ENCODE results near the gene VCPKMT. TPM values are rescaled to one million over a fixed set of nuclear protein-coding genes. Genes with fewer than 3 reads are reported as not detected.

The VCPKMT gene
- total RNA-seq, 1 experiment from 2014 or later = 7.1 TPM

- no peak for DNase-seq
- CTCF ChIA-PET = interaction anchor here (0.5 kb wide), 1 partner anchor 238 kb away, joined by 3 read pairs; no protein-coding TSS in a partner anchor
- peaks cover 5% of the 10 kb centered on the region for H3K36me3 Mint-ChIP-seq (ENCODE audit: insufficient read depth, unreplicated experiment)
- no peak overlapping the region for H3K4me3 Mint-ChIP-seq (ENCODE audit: low read depth, unreplicated experiment)
- BruUV-seq (replicated peaks) = no TSS peak
- peaks cover 3% of the 10 kb centered on the region for H3K9me3 Mint-ChIP-seq (ENCODE audit: low read depth, unreplicated experiment)
- TF ChIP-seq, protein P1, sequence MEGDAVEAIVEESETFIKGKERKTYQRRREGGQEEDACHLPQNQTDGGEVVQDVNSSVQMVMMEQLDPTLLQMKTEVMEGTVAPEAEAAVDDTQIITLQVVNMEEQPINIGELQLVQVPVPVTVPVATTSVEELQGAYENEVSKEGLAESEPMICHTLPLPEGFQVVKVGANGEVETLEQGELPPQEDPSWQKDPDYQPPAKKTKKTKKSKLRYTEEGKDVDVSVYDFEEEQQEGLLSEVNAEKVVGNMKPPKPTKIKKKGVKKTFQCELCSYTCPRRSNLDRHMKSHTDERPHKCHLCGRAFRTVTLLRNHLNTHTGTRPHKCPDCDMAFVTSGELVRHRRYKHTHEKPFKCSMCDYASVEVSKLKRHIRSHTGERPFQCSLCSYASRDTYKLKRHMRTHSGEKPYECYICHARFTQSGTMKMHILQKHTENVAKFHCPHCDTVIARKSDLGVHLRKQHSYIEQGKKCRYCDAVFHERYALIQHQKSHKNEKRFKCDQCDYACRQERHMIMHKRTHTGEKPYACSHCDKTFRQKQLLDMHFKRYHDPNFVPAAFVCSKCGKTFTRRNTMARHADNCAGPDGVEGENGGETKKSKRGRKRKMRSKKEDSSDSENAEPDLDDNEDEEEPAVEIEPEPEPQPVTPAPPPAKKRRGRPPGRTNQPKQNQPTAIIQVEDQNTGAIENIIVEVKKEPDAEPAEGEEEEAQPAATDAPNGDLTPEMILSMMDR (IDR thresholded peaks at IDR 0.05; ENCODE audit: unreplicated experiment) = no peak
- H3K27me3 Mint-ChIP-seq (ENCODE audit: unreplicated experiment) = no peaks in the 10 kb centered on the region
- H3K27ac Mint-ChIP-seq (ENCODE audit: unreplicated experiment) = no peak overlapping the region
- H3K4me1 Mint-ChIP-seq (ENCODE audit: low read depth, unreplicated experiment) = peaks cover 18% of the 10 kb centered on the region
- intact Hi-C loops (cut with micrococcal nuclease; ENCODE audit: unreplicated experiment) = no loop called here
These were observed 45.4 kb downstream of the VCPKMT start for GRCh38 chr14:50070840-50071548.

DNA sequence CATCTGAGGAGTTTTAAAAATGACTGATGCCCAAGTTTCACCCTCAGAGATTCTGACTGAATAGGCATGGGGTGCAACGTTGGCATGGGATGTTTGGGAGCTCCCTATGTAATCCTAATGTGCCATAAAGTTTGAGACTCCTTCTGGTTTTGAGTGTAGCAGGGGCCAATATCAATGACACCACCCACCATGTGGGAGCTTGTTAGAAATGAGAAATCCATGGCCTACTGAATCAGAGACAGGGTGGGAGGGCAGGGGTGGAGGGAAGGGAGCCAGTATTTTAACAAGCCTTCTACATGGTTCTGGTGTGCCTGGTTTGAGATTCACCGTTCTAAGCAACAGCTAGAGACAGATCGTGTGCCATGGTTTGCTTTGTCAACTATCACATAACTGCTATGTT is 46.1 kb downstream of the VCPKMT start:
- intact Hi-C loops (cut with micrococcal nuclease; ENCODE audit: unreplicated experiment) = no loop called here
- Mint-ChIP-seq H3K27ac (ENCODE audit: unreplicated experiment) (no peak overlapping the region), H3K36me3 (ENCODE audit: insufficient read depth, unreplicated experiment) (peaks cover 5% of the 10 kb centered on the region), H3K9me3 (ENCODE audit: low read depth, unreplicated experiment) (peaks cover 3% of the 10 kb centered on the region), H3K27me3 (ENCODE audit: unreplicated experiment) (no peaks in the 10 kb centered on the region), H3K4me1 (ENCODE audit: low read depth, unreplicated experiment) (peaks cover 26% of the 10 kb centered on the region), H3K4me3 (ENCODE audit: low read depth, unreplicated experiment) (no peak overlapping the region)
- CTCF ChIA-PET = no interaction called here
- TF ChIP-seq, protein P1 (IDR thresholded peaks at IDR 0.05; ENCODE audit: unreplicated experiment) = no peak
- no TSS peak for BruUV-seq (replicated peaks)
- no peak for DNase-seq

- TF ChIP-seq, protein P1 (IDR thresholded peaks at IDR 0.05; ENCODE audit: unreplicated experiment) = no peak
- Mint-ChIP-seq H3K27ac (ENCODE audit: unreplicated experiment) (no peak overlapping the region), H3K4me1 (ENCODE audit: low read depth, unreplicated experiment) (peaks cover 33% of the 10 kb centered on the region), H3K27me3 (ENCODE audit: unreplicated experiment) (no peaks in the 10 kb centered on the region), H3K36me3 (ENCODE audit: insufficient read depth, unreplicated experiment) (peaks cover 5% of the 10 kb centered on the region), H3K4me3 (ENCODE audit: low read depth, unreplicated experiment) (no peak overlapping the region), H3K9me3 (ENCODE audit: low read depth, unreplicated experiment) (peaks cover 3% of the 10 kb centered on the region)
- DNase-seq = no peak
- intact Hi-C loops (cut with micrococcal nuclease; ENCODE audit: unreplicated experiment) = loop anchor here (5.0 kb wide), 1 partner anchor 33 kb away; no protein-coding TSS in a partner anchor
- BruUV-seq (replicated peaks) = no TSS peak
- CTCF ChIA-PET = no interaction called here
These were observed 47.0 kb downstream of the VCPKMT start for GRCh38 chr14:50069325-50069724.

DNA sequence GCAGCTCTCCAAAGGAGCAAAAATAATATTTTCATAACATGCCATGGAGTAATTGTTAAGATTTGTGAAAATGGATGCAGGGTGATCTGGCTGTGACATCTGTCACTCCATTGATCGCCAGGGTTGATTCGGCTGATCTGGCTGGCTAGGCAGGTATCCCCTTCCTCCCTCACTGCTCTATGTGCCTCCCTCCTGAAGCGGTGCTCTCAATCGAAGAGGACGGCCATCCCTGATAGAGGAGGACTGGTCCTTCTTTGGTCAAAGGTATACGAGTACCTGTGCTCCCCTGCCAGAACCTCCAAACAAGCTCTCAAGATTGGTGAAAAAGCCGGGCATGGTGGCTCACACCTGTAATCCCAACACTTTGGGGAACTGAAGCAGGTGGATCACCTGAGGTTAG is 47.9 kb downstream of the VCPKMT start:
- intact Hi-C loops (cut with micrococcal nuclease; ENCODE audit: unreplicated experiment) = loop anchor here (5.0 kb wide), 1 partner anchor 34 kb away; no protein-coding TSS in a partner anchor
- no TSS peak for BruUV-seq (replicated peaks)
- peaks cover 5% of the 10 kb centered on the region for H3K36me3 Mint-ChIP-seq (ENCODE audit: insufficient read depth, unreplicated experiment)
- H3K4me1 Mint-ChIP-seq (ENCODE audit: low read depth, unreplicated experiment) = peaks cover 33% of the 10 kb centered on the region
- peaks cover 3% of the 10 kb centered on the region for H3K9me3 Mint-ChIP-seq (ENCODE audit: low read depth, unreplicated experiment)
- no peak overlapping the region for H3K27ac Mint-ChIP-seq (ENCODE audit: unreplicated experiment)
- H3K27me3 Mint-ChIP-seq (ENCODE audit: unreplicated experiment) = no peaks in the 10 kb centered on the region
- H3K4me3 Mint-ChIP-seq (ENCODE audit: low read depth, unreplicated experiment) = no peak overlapping the region
- TF ChIP-seq, protein P1 (IDR thresholded peaks at IDR 0.05; ENCODE audit: unreplicated experiment) = no peak
- CTCF ChIA-PET = interaction anchor here (0.8 to 1.3 kb wide), 3 partner anchors 65 to 215 kb away, joined by 3 to 5 read pairs (median 3); no protein-coding TSS in a partner anchor
- no peak for DNase-seq
